ENCODE data around the gene CTNS. TPM values are rescaled to one million over a fixed set of nuclear protein-coding genes. Genes with fewer than 3 reads are reported as not detected.

The CTNS gene
- total RNA-seq, 1 experiment from 2014 or later: 5.1 TPM

DNA sequence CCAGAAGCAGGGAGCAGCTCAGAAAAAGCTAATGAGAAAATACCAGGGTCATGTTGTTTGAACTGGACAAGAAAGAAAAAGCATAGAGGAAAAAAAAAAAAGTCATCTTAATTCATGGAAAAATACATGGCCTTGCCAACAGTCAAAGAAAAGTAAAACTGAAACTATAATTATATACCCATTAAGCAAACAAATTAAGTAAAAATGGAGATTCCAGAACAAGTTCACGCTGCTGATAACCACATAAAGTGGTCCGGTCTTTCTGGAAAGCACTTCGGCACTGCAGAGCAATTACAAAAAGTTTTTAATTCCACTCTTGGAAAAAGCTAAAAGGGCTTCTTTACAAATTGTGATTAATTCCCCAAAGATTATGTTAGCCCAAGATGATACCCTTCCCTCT lies 71.8 kb downstream of the CTNS start:
- no peak overlapping the region for H3K4me3 Mint-ChIP-seq (ENCODE audit: low read depth, unreplicated experiment)
- intact Hi-C loops (cut with micrococcal nuclease; ENCODE audit: unreplicated experiment): no loop called here
- CTCF ChIA-PET: interaction anchor here (0.6 kb wide), 1 partner anchor 416 kb away, joined by 5 read pairs; no protein-coding TSS in a partner anchor
- no peaks in the 10 kb centered on the region for H3K4me1 Mint-ChIP-seq (ENCODE audit: low read depth, unreplicated experiment)
- no peak for DNase-seq
- peaks cover 4% of the 10 kb centered on the region for H3K36me3 Mint-ChIP-seq (ENCODE audit: insufficient read depth, unreplicated experiment)
- TF ChIP-seq, protein P1, sequence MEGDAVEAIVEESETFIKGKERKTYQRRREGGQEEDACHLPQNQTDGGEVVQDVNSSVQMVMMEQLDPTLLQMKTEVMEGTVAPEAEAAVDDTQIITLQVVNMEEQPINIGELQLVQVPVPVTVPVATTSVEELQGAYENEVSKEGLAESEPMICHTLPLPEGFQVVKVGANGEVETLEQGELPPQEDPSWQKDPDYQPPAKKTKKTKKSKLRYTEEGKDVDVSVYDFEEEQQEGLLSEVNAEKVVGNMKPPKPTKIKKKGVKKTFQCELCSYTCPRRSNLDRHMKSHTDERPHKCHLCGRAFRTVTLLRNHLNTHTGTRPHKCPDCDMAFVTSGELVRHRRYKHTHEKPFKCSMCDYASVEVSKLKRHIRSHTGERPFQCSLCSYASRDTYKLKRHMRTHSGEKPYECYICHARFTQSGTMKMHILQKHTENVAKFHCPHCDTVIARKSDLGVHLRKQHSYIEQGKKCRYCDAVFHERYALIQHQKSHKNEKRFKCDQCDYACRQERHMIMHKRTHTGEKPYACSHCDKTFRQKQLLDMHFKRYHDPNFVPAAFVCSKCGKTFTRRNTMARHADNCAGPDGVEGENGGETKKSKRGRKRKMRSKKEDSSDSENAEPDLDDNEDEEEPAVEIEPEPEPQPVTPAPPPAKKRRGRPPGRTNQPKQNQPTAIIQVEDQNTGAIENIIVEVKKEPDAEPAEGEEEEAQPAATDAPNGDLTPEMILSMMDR (IDR thresholded peaks at IDR 0.05; ENCODE audit: unreplicated experiment): no peak
- no peaks in the 10 kb centered on the region for H3K27me3 Mint-ChIP-seq (ENCODE audit: unreplicated experiment)
- no peaks in the 10 kb centered on the region for H3K9me3 Mint-ChIP-seq (ENCODE audit: low read depth, unreplicated experiment)
- H3K27ac Mint-ChIP-seq (ENCODE audit: unreplicated experiment): no peak overlapping the region
- no TSS peak for BruUV-seq (replicated peaks)

DNA sequence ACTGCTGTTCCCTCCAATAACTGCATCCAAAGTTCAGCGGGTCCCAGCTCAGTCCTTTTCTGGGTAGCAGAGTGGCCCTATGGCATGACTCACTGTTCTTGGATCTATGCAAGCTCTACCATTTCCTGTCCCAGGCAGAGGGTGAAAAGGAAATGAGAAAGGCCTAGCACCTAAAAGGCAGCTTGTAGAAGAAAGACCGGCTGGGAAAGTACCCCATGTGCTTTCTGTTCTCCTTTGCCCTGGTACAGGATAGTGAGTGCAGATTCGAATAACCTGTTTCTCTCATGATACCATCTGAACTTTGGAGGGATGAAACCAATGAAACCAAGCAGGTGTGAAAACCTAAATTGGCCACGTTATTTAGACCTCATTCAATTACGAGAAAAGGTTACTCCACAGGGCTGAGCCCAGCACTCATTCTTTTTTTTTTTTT lies 74.4 kb downstream of the CTNS start:
- BruUV-seq (replicated peaks): no TSS peak
- CTCF ChIA-PET: interaction anchor here (0.7 kb wide), 1 partner anchor 8 kb away, joined by 3 read pairs; no protein-coding TSS in a partner anchor
- H3K27me3 Mint-ChIP-seq (ENCODE audit: unreplicated experiment): no peaks in the 10 kb centered on the region
- no peak overlapping the region for H3K4me3 Mint-ChIP-seq (ENCODE audit: low read depth, unreplicated experiment)
- no peaks in the 10 kb centered on the region for H3K9me3 Mint-ChIP-seq (ENCODE audit: low read depth, unreplicated experiment)
- no peak for DNase-seq
- intact Hi-C loops (cut with micrococcal nuclease; ENCODE audit: unreplicated experiment): no loop called here
- H3K4me1 Mint-ChIP-seq (ENCODE audit: low read depth, unreplicated experiment): no peaks in the 10 kb centered on the region
- TF ChIP-seq, protein P1 (IDR thresholded peaks at IDR 0.05; ENCODE audit: unreplicated experiment): no peak
- peaks cover 4% of the 10 kb centered on the region for H3K36me3 Mint-ChIP-seq (ENCODE audit: insufficient read depth, unreplicated experiment)
- no peak overlapping the region for H3K27ac Mint-ChIP-seq (ENCODE audit: unreplicated experiment)

Other genes starting within 250 kb of the CTNS start
- gene OR1E1, start 238.3 kb upstream of the CTNS start, total RNA-seq (2022): not detected in 2 replicates
- gene OR3A3, start 225.4 kb upstream of the CTNS start, total RNA-seq (2022): not detected in 2 replicates
- not detected in 2 replicates for gene OR1E2, start 202.9 kb upstream of the CTNS start, total RNA-seq (2022)
- not detected in 2 replicates for gene SPATA22, start 164.9 kb upstream of the CTNS start, total RNA-seq (2022)
- not detected in 2 replicates for gene ASPA, start 160.8 kb upstream of the CTNS start, total RNA-seq (2022)
- 0.38 and 0.49 TPM in 2 replicates for gene TRPV3, start 78.9 kb upstream of the CTNS start, total RNA-seq (2022)
- 9.7 and 10.1 TPM in 2 replicates for gene TRPV1, start 27.3 kb upstream of the CTNS start, total RNA-seq (2022)
- 8.5 and 9.4 TPM in 2 replicates for gene SHPK, start 510 bp upstream of the CTNS start, total RNA-seq (2022)
- gene TAX1BP3, start 31.8 kb downstream of the CTNS start, total RNA-seq (2022): 63.9 and 66.1 TPM in 2 replicates
- 38.2 and 42.9 TPM in 2 replicates for gene EMC6, start 32.1 kb downstream of the CTNS start, total RNA-seq (2022)
- 11.1 and 11.6 TPM in 2 replicates for gene P2RX5, start 59.4 kb downstream of the CTNS start, total RNA-seq (2022)
- gene HASPIN, start 87.1 kb downstream of the CTNS start, total RNA-seq (2022): 11.8 and 13.4 TPM in 2 replicates
- gene ITGAE, start 164.4 kb downstream of the CTNS start, total RNA-seq (2022): 8.4 and 14.7 TPM in 2 replicates
- 25.4 and 26.9 TPM in 2 replicates for gene NCBP3, start 209.5 kb downstream of the CTNS start, total RNA-seq (2022)

Measured in Calu3 (cell line).